GM04504 (cell line): ENCODE data around the gene TMEM132C.

Experiments used
- DNase-seq: peaks from one replicate; pipeline ENCODE4 v3.0.0-alpha.2; 2012; ENCODE audit warnings: low read depth

The TMEM132C gene

GRCh38 chr12:128667193-128667592, 400.2 kb downstream of the TMEM132C start:
- DNase-seq: no peak

DNA sequence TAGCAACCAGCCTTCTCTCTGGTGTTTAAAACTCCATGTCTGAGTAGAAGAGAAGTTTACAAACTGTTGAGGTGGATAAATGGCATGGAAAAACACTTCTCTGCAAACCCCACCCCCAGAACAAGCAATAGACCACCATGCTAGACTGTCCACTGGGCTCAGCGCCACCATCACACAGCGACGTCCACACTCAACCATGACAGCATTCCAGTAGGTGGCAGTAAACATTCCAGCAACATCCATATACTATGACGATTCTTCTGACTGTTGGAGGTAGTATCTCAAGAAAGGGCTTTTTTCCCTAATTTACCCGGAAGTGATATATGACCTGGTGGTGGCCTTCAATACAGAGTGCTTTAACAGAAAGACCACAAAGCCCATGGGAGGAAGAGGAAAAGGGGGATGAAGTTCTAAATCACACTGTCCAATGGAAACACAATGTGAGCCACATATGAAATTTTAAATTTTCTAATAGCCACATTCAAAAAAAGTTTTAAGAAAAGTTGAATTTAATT, 404.6 kb downstream of the TMEM132C start:
- DNase-seq: no peak

DNA sequence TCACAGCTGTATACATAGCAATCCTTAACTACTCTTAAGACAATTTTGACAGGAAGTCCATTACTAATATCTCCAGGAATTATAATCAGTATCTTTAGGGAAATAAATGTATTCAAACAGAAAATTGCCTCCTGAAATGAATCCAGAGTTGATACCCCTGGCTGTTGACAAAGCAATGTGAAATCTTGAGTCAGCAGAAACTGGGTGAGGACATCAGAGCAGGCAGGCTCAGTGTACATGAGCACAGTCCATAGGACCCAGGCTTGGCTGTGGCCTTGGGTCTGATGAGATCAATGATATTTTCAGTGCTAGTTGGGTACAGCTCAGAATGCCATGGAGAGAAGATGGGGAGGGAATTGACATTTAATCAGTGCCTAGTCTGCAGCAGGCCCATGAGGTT, 405.5 kb downstream of the TMEM132C start:
- DNase-seq: no peak

GRCh38 chr12:128672893-128673292, 405.9 kb downstream of the TMEM132C start:
- no peak for DNase-seq

- DNase-seq: no peak
Measured at GRCh38 chr12:128675576-128675975, 408.6 kb downstream of the TMEM132C start.

DNA sequence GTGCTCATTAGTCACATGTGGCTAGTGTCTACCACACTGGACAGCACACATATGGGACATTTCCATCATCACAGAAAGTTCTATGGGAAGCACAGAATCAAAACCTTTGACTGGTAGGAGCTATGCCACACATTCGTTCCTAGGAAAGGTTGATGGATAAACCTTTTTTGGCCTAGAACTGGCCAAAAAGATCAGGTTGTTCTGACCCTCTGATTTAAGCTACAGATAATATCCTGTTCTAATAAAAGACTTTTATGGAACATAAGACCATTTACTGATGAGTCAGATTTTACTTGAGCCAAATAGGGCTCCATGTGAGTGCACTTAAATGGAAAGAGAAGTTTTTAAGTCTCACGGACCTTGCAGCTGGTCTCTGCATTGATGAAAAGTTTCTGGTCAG, 413.6 kb downstream of the TMEM132C start:
- no peak for DNase-seq

DNA sequence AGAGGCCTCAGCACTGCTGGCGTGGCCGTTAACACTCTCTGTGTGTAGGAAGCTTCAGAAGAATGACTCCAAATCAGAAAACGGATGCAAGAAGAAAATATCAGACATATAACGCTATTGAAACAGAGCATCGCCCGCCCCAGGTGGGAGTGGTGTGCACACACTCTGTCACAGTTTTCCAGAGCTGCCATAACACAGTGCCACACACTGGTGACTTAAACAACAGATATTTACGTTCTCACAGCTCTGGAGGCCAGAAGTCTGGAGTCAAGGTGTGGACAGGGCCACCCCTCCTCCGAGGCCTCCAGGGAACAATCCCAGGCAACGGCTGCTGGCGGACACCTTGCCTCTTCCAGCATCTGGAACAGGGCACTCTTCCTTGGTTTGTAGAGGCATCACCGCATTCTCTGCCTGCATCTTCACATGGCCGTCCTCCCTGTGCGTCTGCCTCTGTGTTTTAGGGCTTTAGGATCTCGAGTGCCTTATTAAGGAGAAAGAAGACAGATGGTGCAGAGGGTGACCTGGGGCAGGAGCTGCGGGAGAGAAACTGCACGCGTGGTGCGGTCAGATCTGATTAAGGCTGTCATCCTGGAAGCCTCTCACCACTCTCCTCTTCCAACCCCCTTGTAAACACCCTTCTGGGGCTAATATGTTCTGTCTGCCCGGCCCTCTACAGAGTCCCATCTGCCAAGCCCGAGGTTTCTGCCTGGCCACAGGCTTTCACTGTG, 415.7 kb downstream of the TMEM132C start:
- DNase-seq: no peak

DNA sequence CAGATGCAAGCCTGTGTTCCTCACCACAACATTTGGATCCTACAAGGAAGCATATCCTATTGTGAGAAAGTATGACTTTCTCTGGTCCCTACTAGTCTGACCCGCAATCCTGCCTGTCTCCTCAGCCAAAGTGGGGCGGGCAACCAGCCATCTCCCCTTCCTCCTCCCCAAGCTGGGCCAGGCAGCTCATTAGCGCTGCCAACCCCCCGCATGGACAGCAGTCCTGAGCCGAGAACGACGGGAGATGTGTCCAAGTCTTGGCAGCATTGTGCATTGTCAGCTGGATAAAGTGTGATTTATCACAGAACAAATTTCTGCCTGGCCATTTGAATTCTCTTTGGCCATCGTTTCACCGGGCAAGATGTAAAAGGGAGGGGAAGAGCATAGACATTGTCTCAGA, 417.4 kb downstream of the TMEM132C start:
- DNase-seq: no peak

DNA sequence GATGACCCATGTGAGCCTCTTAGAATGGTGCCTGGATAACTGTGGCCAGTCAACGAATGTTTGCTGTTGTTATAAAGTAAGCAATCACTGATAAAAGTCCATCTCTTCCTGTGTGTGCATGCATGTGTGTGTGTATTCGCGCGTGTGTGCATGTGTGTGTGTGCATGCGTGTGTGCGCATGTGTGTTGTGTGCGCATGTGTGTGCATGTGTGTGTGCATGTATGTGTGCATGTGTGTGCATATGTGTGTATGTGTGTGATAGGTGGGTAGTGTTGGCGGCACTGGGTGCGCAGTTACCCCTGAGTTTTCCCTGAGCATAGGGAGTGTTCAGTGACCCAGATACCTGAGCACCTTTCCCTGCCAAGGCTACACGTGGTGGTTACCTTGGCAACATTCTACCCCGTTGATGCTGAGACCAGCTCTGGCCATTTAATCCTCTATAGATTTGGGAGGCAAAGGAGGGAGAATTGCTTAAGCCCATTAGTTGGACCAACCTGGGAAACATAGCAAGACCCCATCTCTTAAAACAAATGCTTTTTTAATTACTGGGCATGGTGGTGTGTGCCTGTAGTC, 419.0 kb downstream of the TMEM132C start:
- no peak for DNase-seq

DNA sequence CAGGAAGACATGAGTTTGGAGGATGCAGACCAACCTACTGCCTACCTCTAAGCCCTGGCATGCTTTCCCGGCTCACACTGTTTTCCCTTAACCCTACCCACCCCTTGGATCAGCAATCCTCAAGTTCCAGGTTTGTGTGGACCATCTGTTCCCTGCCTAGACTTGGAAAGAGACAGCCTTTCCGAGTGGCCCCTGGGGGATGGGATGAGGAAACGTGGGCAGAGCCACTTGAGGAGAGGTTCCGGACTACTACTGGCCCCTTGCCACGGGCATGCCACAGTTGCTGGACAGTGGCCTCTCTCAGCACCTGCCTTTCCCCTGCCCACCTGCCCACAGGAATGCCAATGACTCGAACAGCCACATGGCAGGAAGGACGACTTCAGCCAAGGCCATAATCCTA, 420.9 kb downstream of the TMEM132C start:
- no peak for DNase-seq

- no peak for DNase-seq
Measured at GRCh38 chr12:128690641-128691040, 423.7 kb downstream of the TMEM132C start.

- DNase-seq: no peak
Measured at GRCh38 chr12:128693115-128693514, 426.1 kb downstream of the TMEM132C start.

DNA sequence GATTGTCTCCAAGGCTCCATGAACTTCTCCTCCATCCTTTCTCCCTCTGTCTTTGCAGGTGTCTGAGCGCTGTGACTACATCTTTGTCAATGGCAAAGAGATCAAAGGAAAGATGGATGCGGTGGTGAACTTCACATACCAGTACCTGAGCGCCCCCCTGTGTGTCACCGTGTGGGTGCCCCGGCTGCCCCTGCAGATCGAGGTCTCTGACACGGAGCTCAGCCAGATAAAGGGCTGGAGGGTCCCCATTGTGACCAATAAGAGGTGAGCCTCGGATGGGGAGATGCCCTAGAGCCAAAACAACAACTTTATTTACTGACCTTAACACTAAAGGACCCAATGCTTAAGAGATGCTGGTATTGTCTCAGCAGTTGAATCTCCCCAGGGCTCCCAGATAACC, 426.8 kb downstream of the TMEM132C start:
- no peak for DNase-seq

DNA sequence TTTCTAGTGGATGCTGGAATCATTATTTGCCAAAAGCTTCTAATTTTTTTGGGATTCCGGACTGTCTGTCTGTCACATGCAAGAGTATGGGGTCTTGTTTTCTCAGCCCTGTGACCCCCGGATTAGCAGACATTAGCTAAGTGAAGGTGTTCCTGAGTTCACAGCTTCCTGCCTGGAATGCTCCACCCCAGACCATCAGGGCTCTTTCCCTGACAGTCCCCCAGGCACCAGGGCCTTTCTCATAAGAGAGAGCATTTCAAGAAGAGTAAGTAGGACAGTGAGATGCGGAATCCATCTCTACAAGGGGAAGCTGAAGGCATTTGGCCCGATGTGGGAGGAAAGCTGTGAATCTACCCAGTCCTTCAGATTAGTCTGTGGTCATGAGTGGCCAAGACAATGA, 427.5 kb downstream of the TMEM132C start:
- DNase-seq: no peak

DNA sequence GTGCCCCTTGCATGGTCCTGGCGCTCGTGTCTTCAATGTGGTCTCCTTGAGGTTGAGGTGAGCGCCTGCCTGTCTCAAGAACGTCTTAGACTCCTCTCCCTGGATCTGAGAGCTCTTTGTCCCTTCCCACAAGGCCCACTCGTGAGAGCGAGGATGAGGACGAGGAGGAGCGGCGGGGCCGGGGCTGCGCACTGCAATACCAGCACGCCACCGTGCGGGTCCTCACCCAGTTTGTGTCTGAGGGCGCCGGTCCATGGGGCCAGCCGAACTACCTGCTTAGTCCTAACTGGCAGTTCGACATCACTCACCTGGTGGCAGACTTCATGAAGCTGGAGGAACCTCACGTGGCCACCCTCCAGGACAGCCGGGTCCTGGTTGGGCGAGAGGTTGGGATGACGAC, 428.7 kb downstream of the TMEM132C start:
- no peak for DNase-seq

DNA sequence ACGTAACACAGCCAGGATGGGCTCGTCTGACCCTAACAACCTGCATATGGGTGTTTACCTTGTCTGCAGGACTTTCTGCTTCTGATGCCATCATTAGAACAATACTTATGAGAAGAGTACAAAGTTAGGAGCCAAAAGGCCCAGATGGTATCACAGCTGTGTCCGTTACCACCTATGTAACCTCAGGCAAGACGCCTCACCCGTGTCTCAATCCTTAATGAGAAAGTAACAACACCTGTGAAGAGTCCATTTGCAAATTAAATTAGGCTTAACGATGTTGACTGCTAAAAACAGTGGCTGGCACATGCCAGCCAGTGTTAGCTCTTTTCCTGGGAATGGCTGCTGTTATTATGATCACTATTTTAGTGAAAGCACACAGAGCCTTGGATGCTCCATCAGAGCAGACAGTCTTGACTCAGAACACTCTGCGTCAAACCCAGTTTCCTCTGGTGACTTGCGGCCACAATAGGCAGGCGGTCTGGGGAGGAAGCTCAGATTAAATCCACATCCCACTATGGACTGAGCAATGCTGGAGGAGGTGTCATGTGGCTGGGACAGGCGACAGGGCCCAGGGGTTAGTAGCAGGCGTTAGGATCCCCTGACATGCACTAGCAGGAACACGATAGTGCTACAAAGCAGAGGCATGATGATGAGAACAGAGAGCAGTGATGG, 431.5 kb downstream of the TMEM132C start:
- DNase-seq: no peak

- DNase-seq: no peak
Measured at GRCh38 chr12:128699106-128699505, 432.1 kb downstream of the TMEM132C start.

- no peak for DNase-seq
Measured at GRCh38 chr12:128702371-128702770, 435.4 kb downstream of the TMEM132C start.

- DNase-seq: no peak
Measured at GRCh38 chr12:128705140-128705539, 438.2 kb downstream of the TMEM132C start.

GRCh38 chr12:128707488-128707887, 440.5 kb downstream of the TMEM132C start:
- DNase-seq: no peak

GRCh38 chr12:128708789-128709188, 441.8 kb downstream of the TMEM132C start:
- DNase-seq: no peak

- DNase-seq: no peak
Measured at GRCh38 chr12:128709660-128710059, 442.7 kb downstream of the TMEM132C start.

GRCh38 chr12:128711486-128711885, 444.5 kb downstream of the TMEM132C start:
- DNase-seq: no peak
